ENCODE results near the gene RPS6KB2. TPM values are rescaled to one million over a fixed set of nuclear protein-coding genes. Genes with fewer than 3 reads are reported as not detected.
"Not testable (repeated sequence)": the region's sequence is repeated elsewhere in the genome, so short reads cannot be mapped to it uniquely, and the experiment has no call there.

Gene RPS6KB2
- total RNA-seq, 1 donor from 2014 or later = 63.7 TPM

DNA sequence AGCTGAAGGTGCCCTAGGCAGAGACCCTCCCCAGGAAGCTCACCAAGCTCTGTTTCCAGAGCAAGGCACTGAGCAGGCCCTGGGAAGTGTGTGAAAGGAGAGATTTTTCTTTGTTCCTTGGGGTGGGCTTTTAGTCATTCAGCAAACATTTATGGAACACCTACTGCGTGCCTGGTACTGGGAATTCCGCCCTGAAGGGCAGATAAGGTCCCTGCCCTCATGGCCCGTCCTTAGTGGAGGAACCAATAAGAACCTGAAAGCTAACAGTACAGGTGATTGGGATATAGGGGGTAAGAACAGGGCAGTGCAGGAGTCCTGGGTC, 36.9 kb downstream of the RPS6KB2 start:
- intact Hi-C loops (cut with micrococcal nuclease) = no loop called here

DNA sequence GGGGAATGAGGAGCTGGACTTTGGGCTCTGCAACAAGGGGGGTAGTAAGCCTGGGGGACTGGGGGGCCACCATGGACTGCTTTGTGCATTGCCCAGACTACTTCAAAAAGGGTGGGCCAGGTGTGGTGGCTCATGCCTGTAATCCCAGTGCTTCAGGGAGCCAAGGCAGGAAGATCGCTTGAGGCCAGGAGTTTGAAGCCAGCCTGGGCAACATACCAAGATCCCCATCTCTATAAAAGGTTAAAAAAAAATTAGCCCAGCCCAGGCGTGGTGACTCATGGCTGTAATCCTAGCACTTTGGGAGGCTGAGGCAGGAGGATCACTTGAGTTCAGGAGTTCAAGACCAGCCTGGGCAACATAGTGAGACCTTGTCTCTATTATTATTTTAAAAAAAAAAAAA, 37.2 kb downstream of the RPS6KB2 start:
- intact Hi-C loops (cut with micrococcal nuclease) = not testable (repeated sequence)

DNA sequence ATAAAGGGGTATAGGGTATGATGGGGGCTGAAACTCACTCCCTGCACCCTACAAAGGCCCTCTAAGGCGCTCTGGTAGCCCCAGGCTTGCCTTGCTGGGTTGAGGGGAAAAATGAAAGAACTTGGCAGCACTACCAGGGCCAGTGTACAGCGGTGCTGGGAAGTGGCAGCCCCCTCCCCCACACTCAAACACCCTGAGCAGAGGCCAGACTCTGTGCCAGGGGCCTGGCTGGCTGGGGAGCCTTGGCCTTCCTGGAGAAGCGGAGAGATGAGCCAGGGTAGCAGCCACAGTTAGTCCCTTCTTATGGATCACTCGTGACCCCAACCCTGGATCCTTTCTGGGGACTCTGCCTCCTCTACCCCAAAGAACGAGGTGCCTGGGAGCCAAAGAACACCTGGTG, 38.1 kb downstream of the RPS6KB2 start:
- intact Hi-C loops (cut with micrococcal nuclease) = no loop called here

DNA sequence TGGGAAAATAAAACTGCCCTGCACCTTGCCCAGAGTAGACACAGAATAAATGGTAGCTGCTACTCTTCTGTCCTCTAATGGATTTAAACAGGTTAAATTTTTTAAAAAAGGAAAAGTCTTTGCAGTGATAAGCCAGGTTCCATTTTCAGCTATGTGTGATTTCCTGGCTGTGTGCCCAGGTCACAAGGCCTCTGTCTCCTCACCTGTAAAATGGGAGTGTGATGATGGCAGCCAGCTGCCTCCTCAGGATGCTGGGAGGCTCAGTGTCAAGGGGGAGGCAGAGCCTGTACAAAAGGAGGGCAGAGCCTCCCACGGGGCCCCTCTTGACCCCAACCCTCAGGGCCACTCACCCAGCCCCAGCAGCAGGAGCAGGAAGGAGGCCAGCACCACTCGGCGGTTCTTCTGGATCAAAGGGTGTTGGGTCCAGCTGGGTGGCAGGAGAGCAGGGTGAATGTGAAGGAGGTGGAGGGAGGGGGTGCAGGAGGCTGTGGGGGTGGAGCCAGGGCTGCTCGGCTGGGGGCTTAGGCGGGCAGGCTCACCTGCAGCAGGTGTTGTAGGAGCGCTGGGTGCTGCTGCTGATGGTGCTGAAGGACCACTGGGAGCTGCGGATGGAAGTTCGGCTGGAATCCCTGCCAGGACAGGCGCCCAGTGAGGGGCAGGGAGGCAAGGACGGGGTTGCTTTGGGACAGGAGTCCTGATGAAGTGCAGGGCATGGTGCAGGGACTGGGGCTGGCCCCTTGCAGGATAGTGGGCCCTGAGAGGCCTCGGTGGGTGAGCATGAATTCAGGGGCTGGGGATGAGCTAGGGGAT, 38.9 kb downstream of the RPS6KB2 start:
- intact Hi-C loops (cut with micrococcal nuclease) = no loop called here

DNA sequence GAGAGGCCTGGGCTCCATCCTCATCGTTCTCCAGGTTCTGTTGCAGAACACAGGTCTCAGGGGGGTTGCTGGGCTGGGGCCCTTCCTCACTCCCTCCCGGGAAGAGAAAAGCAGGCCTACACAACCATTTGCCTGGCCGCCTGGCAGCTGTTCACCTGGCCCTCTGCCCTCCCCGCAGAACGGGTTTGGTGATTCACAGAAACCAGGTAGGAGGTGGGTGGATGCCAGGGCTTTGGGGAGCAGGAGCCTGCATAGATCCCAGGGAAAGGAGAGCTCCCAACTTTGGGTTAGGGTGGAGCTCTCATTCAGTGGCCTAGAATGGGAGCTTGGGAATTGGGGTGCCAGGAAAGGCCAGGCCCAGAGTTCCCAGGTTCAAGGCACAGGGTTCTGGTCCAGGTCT, 39.8 kb downstream of the RPS6KB2 start:
- intact Hi-C loops (cut with micrococcal nuclease) = no loop called here

DNA sequence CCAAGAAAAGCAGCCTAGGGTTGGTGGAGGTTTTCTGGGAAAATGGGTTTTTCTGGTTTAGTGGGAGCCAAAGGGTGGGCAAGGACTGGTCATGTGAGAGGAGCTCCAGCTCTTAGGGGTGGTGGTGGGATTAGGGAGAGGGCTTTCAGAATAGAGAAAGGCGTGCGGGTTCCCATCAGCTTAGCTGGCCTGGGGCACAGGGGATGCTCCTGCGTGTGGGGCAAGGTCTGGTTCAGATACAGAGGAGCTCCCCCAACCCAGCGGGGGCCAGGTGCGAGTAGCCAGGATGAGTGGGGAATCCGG, 40.1 kb downstream of the RPS6KB2 start:
- intact Hi-C loops (cut with micrococcal nuclease) = no loop called here

DNA sequence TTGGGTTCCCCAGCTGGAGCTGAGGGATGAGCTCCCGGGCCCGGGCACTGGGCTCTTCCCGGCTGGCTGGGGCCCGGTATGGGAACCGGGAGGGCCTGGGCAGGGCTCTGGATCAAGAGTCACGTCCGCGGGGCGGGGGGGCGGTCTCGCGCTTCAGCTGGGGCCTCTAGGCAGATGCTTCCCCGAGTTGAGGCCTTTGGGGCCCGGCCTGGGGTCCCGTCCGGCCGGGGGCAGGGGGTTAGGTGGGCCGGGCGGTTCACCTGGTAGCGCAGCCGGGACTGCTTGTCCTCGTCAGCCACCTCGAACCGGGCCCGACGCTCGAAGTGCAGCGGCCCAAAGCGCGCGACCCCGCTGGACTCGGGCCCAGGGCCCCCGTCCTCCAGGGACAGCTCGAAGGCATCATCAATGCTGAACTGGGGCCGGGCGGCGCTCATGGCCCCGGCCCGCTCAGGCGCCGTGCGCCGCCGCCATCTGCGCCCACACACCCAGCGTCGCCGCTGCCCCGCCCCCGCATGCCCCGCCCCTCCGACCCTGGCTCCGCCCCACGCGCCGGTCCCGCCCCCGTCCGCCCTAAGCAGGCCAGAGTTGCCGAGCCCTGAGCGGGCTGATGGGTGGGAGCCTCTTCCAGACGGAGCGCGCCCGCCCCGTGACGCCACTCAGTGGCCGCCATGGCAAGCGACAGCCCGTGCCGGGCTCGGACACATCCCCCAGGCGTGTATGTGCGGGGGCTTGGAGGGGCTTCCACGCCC, 40.6 kb downstream of the RPS6KB2 start, which contains the start of gene TMEM134:
TSS of gene TMEM134 (minus strand) at position 493 of the 749 bp plus-strand sequence. CDS start at position 434, 59 bp downstream.
- intact Hi-C loops (cut with micrococcal nuclease) = loop anchor here (1.0 kb wide), 8 partner anchors 13 to 137 kb away; partner anchors contain the start of genes NDUFV1, POLD4, PPP1CA and RPS6KB2

DNA sequence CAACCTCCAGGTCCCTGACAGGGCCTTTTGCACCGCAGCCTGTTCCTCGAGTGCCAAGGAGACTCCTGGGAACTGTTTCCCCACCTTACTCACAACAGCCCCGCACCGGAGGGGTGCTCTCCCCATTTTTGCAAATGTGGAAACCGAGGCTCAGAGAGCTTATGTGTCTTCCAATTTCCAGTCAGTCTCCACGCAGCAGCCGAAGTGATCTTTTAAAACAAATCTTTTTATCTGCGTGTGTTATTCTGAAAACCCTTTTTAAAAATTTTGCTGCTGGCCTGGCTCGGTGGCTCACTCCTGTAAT, 41.2 kb downstream of the RPS6KB2 start:
- intact Hi-C loops (cut with micrococcal nuclease) = loop anchor here (1.0 kb wide), 8 partner anchors 13 to 137 kb away; partner anchors contain the start of genes NDUFV1, POLD4, PPP1CA and RPS6KB2

DNA sequence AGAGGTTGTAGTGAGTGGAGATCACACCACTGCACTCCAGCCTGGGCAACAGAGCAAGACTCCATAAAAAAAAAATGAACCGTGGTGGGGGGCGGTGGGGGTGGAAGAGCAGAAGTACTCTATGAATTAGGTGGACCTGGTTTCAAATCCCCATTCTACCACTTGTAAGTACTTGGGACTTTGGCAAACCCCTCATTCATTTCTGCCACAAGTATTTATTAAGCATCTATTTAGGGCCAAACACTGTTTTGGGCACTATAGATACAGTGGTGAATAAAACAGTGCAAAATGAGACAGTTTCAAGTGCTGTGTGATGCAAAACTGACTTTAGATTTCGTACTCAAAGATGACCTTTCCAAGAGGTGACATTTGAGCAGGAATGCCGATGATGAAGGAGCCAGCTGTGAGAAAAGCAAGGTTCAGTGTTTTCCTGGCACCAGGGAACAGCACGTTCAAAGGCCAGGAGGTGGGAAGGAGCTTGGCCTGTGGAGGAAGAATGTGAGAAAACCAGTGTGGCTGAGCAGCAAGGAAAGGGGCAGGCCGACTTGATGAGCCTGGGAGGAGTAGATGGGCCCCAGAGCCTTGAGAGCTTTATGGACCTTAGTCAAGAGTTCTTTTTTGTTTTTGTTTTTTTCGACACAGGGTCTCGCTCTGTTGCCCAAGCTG, 42.2 kb downstream of the RPS6KB2 start:
- intact Hi-C loops (cut with micrococcal nuclease) = no loop called here

DNA sequence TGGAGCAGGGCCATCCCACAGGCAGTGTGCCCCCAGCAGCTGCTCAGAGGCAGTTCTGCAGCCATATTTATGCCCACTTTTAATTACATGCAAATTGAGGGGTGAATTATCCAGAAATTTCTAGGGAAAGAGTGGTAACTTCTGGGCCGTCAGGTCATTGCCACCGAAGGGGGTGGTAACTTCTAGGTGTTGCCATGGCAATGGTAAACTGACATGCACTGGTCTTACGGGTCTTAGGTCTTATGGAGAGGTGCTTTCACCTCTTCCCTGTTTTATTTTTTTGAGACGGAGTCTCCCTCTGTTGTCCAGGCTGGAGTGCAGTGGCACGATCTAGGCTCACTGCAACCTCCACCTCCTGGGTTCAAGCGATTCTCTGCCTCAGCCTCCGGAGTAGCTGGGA, 44.6 kb downstream of the RPS6KB2 start:
- intact Hi-C loops (cut with micrococcal nuclease) = no loop called here

DNA sequence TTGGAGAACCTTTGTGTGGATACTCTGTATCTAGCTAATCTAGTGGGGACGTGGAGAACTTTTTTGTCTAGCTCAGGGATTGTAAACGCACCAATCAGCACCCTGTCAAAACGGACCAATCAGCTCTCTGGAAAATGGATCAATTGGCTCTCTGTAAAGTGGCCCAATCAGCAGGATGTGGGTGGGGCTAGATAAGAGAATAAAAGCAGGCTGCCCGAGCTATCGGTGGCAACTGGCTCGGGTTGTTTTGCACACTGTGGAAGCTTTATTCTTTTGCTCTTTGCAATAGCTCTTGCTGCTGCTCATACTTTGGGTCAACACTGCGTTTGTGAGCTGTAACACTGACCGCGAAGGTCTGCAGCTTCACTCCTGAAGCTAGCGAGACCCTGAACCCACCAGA, 48.4 kb downstream of the RPS6KB2 start:
- intact Hi-C loops (cut with micrococcal nuclease) = not testable (repeated sequence)

DNA sequence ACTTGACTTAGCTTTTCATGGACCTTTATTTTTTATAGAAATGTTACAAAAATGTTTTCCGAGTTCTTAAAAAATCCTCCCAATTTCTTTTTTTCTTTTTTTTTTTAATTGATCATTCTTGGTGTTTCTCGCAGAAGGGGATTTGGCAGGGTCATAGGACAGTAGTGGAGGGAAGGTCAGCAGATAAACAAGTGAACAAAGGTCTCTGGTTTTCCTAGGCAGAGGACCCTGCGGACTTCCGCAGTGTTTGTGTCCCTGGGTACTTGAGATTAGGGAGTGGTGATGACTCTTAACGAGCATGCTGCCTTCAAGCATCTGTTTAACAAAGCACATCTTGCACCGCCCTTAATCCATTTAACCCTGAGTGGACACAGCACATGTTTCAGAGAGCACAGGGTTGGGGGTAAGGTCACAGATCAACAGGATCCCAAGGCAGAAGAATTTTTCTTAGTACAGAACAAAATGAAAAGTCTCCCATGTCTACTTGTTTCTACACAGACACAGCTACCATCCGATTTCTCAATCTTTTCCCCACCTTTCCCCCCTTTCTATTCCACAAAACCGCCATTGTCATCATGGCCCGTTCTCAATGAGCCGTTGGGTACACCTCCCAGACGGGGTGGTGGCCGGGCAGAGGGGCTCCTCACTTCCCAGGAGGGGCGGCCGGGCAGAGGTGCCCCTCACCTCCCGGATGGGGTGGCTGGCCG, 49.2 kb downstream of the RPS6KB2 start:
- intact Hi-C loops (cut with micrococcal nuclease) = not testable (repeated sequence)

DNA sequence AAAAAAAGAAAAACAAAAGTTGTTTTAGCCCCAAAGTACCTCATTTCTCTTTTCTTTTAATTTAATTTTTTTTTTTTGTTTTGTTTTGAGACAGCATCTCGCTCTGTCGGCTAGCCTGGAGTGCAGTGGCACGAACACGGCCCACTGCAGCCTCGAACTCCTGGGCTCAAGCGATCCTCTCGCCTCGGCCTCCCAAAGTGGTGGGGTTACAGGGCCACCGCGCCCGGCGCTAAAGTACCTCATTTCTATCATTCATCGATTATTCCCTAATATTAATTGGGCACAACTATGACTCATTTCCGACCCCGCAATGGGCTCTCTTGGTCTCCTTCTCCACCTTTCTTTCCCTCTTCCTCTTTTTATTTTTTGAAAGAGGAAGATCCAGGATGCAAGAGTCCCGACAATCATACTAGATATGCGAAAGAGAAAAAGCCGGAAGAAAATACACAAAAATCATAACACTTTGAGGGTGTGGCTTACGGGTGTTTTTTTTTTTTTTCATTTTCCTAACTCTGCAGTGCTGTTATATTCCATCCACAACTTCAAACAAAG, 54.1 kb downstream of the RPS6KB2 start:
- intact Hi-C loops (cut with micrococcal nuclease) = loop anchor here (1.0 to 10.0 kb wide), 3 partner anchors 13 to 1868 kb away; partner anchors contain the start of genes MAP3K11, PCNX3 and TMEM134

DNA sequence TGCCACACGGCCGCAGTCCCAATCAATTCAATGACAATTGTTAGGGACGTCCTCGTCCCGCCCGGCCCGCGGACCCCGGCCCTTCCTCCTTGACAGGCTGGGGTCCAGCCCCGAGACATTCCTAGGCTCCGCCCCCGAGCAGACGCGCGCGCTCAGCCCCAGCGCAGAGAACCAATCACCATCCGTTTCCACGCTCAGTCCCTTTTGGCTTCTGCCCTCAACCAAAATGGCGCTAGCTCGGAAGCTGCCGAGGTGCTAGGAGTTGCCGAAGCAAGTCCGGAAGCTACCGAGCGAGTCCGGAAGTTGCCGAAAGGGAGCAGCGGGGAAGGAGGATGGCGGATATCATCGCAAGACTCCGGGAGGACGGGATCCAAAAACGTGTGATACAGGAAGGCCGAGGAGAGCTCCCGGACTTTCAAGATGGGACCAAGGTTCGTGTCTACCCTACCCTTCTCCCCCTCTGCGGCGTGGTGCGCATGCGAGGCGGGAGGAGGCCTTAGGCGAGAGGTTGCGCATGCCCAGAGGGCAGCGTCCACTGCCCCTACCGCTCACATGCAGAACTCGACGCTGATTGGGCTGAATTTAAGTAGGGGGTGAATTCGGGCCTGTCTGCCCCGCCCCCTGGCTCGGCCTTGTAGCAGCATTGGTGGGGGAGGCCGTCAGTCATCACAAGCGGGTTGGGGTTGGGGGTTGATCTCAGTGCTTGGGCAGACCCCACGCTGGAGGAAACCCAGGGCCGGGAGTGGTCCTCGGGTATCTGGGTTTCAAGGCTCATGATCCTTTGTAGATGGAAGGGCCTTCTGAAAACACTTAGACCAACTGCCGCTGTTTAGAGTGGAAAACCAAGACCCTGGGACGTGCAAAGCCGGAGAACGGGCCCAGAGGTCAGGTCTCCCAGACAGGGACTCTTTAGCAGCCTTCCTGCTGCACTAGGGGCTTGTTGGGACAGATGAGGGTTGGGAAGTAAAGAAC, 54.8 kb downstream of the RPS6KB2 start, which contains the start of gene AIP:
TSS of gene AIP (plus strand) at position 200 of the 972 bp plus-strand sequence. CDS start at position 333, 133 bp downstream.
- intact Hi-C loops (cut with micrococcal nuclease) = loop anchor here (1.0 to 10.0 kb wide), 8 partner anchors 14 to 1868 kb away; partner anchors contain the start of genes CDK2AP2, MAP3K11, NDUFV1 and PCNX3

DNA sequence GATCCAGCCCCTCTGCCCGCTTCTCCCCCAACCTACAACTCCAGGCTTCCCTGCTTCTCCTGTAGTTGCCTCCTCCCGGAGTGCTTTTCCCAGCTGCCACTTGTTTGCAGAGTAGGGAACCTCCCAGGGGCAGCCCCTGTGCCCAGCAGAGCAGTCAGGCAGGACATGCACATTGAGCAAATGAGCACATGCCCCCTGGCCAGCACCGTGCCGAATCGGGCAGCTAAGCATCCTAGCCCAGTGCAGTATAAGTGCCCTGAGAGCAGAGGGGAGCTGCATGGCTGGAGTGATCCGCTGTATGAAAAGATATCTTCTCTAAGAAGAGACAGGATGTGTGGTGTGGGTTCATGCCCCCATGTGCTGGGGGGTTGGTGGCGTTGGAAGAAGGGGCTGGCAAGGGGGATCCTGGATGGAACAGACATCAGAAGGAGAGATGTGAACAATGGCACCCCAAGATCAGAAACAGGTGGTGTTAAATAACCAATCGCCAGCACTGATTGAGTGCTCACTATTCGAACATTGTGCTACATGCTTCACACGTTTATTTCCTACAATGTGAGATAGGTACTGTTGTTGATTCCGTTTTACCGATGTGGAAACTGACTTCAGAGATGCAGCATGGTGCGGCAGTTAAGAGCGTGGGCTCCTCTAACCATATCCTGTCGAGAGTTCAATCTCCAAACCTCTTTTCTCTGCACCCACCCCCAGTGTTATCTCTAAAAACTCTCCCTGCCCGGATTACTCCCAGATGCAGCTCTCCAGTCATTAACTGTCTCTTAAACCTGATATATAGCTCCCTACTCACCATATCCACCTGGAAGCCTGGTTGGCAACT, 55.8 kb downstream of the RPS6KB2 start:
- intact Hi-C loops (cut with micrococcal nuclease) = loop anchor here (1.0 to 10.0 kb wide), 12 partner anchors 20 to 1869 kb away; partner anchors contain the start of genes CDK2AP2, MAP3K11, NDUFV1 and PCNX3

DNA sequence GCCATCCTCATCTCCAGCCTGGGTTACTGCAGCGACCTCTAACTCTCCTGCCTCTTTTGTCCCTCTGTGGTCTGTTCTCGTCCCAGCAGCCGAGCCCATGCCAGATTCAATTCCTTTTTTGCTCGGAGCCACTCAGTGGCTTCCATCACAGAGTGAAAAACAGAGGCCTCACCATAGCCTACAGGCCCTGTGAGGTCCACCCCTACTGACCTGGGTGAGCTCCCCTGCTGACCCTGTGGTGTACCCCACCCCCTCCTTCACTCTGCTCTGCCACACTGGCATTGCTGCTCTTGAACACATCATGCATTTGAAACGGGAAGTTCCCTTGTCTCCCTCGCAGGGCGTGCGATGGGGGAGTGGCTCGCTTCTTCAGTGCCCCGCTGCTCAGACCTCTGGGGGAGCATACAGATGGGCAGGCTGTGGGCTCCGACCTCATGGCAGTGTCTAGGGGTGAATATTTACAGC, 56.6 kb downstream of the RPS6KB2 start:
- intact Hi-C loops (cut with micrococcal nuclease) = loop anchor here (1.0 to 10.0 kb wide), 7 partner anchors 46 to 1870 kb away; partner anchors contain the start of genes MAP3K11, PCNX3, POLD4 and RPS6KB2

Data from T-helper 1 cell treated with Interleukin-12 subunit alpha and Interleukin-12 subunit beta and Interleukin-4 antibody, amounts not matched to agents 30 ng/mL and 1 ng/mL, for 36 hours (primary cell).